ENCODE measurements around the gene TMEM237. TPM values are rescaled to one million over a fixed set of nuclear protein-coding genes. Genes with fewer than 3 reads are reported as not detected.

The TMEM237 gene
- polyA plus RNA-seq, 1 of the 3 experiments (the other 2 are of a cell fraction), result 67.2 TPM

DNA sequence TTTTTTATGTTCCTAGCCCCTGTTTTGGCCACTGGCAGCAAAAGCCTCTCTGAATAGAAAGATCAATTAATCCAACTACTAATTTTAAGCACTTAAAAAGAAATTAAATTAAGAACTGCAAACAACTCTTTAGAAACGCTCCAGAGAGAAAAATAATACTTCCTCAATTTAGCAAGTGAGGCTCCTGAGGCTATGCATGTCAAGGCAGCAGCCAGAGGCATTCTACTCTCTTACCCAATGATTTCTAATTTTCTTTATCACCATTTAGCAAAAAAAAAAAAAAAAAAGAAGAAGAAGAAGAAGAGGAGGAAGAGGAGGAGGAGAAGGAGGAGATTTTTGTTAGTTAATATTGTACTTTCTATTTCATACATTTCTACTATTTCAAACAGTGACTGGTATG is 68.5 kb downstream of the TMEM237 start:
- H3F3A ChIP-seq (replicated peaks; ENCODE audit: insufficient read depth), result no peaks in the 10 kb centered on the region
- no peak for TF ChIP-seq SMC3 (IDR thresholded peaks at IDR 0.05; ENCODE audit: low read depth, low read length)
- TF ChIP-seq YY1 (IDR thresholded peaks at IDR 0.05; ENCODE audit: low read depth), result no peak
- TF ChIP-seq ZBTB33 (IDR thresholded peaks at IDR 0.05; ENCODE audit: borderline replicate concordance, low read depth), result no peak
- TF ChIP-seq FOSL2 (IDR thresholded peaks at IDR 0.05; ENCODE audit: borderline replicate concordance, low read depth), result no peak
- TF ChIP-seq FOXM1 (IDR thresholded peaks at IDR 0.05; ENCODE audit: low read depth), result no peak
- TF ChIP-seq, protein P1, sequence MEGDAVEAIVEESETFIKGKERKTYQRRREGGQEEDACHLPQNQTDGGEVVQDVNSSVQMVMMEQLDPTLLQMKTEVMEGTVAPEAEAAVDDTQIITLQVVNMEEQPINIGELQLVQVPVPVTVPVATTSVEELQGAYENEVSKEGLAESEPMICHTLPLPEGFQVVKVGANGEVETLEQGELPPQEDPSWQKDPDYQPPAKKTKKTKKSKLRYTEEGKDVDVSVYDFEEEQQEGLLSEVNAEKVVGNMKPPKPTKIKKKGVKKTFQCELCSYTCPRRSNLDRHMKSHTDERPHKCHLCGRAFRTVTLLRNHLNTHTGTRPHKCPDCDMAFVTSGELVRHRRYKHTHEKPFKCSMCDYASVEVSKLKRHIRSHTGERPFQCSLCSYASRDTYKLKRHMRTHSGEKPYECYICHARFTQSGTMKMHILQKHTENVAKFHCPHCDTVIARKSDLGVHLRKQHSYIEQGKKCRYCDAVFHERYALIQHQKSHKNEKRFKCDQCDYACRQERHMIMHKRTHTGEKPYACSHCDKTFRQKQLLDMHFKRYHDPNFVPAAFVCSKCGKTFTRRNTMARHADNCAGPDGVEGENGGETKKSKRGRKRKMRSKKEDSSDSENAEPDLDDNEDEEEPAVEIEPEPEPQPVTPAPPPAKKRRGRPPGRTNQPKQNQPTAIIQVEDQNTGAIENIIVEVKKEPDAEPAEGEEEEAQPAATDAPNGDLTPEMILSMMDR (IDR thresholded peaks at IDR 0.05), result no peak
- no peak for TF ChIP-seq MEF2A (IDR thresholded peaks at IDR 0.05; ENCODE audit: borderline replicate concordance, low read depth)
- no peak for TF ChIP-seq TEAD4 (IDR thresholded peaks at IDR 0.05; ENCODE audit: borderline replicate concordance, insufficient read depth)
- no peak for TF ChIP-seq PBX3 (IDR thresholded peaks at IDR 0.05)
- TF ChIP-seq RXRA (IDR thresholded peaks at IDR 0.05; ENCODE audit: borderline replicate concordance, low read depth), result no peak
- TF ChIP-seq ELF1 (IDR thresholded peaks at IDR 0.05), result no peak
- no peak for TF ChIP-seq RAD21 (IDR thresholded peaks at IDR 0.05; ENCODE audit: low read length)
- TF ChIP-seq IRF3 (IDR thresholded peaks at IDR 0.05; ENCODE audit: low read depth, low read length), result no peak
- TF ChIP-seq POLR2AphosphoS5 (IDR thresholded peaks at IDR 0.05; ENCODE audit: low read depth, low read length), result no peak
- TF ChIP-seq JUND (IDR thresholded peaks at IDR 0.05), result no peak
- no peak for TF ChIP-seq GABPA (IDR thresholded peaks at IDR 0.05; ENCODE audit: low read depth)
- no peak for TF ChIP-seq CHD2 (IDR thresholded peaks at IDR 0.05; ENCODE audit: low read length, partially characterized antibody)
- H4K20me1 ChIP-seq (ENCODE audit: insufficient read depth), result no peaks in the 10 kb centered on the region
- H3K4me3 ChIP-seq (ENCODE audit: low read depth in 2 of 2, low read length in 1 of 2), result no peak overlapping the region
- 63% methylated on average over 1 of the region's 1 CpG for WGBS (ENCODE audit: low lambda C conversion rate)
- no peak overlapping the region for H3K4me2 ChIP-seq
- H3K9ac ChIP-seq, result no peak overlapping the region
- DNase-seq, result no peak
- H3K27ac ChIP-seq (ENCODE audit: low read depth in 2 of 2, low read length in 1 of 2), result no peak overlapping the region
- H2AFZ ChIP-seq (ENCODE audit: low read depth), result 0 out of 2 replicates have a peak overlapping the region, but pooled peaks have one; percentile 46
- ChIA-PET POLR2A (no interaction called here), CTCF (no interaction called here)
- no peaks in the 10 kb centered on the region for H3K79me2 ChIP-seq (ENCODE audit: insufficient read depth)
- no peaks in the 10 kb centered on the region for H3K27me3 ChIP-seq (ENCODE audit: insufficient read depth)
- no peaks in the 10 kb centered on the region for H3K36me3 ChIP-seq (replicated peaks in 1 of 2; ENCODE audit: control insufficient read depth in 1 of 2, insufficient read depth in 2 of 2, low read length in 1 of 2)
- no peaks in the 10 kb centered on the region for H3K4me1 ChIP-seq (ENCODE audit: control insufficient read depth in 1 of 2, insufficient read depth in 2 of 2, low read depth in 1 of 2, low read length in 1 of 2)
- no peaks in the 10 kb centered on the region for H3K9me2 ChIP-seq
- H3K9me3 ChIP-seq, result no peaks in the 10 kb centered on the region

All from SK-N-SH (cell line).